Fibroblast of lung (primary cell): ENCODE results near the gene SUSD1.

Experiments
- CTCF ChIP-seq, 2 donors: IDR thresholded peaks in 1 of 2; conservative IDR thresholded peaks in 1 of 2; 1 replicate in 1 of 2; 2 replicates in 1 of 2; pipeline ENCODE4 v1.5.1; 2011 to 2012; ENCODE audit warnings: low read length in 2 of 2, control low read depth in 1 of 2, inconsistent platforms in 1 of 2, low read depth in 1 of 2, mild to moderate bottlenecking in 1 of 2
- EZH2 ChIP-seq: IDR thresholded peaks from 2 replicates; pipeline ENCODE4 v1.5.1; 2012; ENCODE audit warnings: low read length, control low read depth, mild to moderate bottlenecking; ENCODE audit errors: missing control alignments

DNA sequence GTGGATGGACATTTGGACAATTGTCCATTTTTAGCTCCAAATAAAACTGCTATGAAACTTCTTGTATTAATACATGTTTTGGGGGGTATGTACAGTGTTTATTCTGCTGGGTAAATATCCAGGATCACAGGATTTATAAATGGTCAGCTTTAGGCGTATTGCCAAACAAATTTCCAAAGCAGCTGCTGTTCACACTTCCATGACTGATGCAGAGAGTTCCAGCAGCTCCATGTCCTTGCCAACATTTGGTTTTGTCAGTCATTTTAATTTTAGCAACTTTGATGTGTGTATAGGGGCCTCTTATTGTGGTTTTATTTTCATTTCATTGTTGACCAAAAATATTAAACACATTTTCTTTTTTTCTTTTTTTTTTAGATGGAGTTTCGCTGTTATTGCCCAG is 9.8 kb upstream of the SUSD1 start:
- TF ChIP-seq CTCF (conservative IDR thresholded peaks at IDR 0.05 in 1 of 2, IDR thresholded peaks at IDR 0.05 in 1 of 2; ENCODE audit: low read depth in 1 of 2, low read length in 2 of 2) (no peak), EZH2 (no peak)
